ENCODE data around the gene BAHCC1.

DNA sequence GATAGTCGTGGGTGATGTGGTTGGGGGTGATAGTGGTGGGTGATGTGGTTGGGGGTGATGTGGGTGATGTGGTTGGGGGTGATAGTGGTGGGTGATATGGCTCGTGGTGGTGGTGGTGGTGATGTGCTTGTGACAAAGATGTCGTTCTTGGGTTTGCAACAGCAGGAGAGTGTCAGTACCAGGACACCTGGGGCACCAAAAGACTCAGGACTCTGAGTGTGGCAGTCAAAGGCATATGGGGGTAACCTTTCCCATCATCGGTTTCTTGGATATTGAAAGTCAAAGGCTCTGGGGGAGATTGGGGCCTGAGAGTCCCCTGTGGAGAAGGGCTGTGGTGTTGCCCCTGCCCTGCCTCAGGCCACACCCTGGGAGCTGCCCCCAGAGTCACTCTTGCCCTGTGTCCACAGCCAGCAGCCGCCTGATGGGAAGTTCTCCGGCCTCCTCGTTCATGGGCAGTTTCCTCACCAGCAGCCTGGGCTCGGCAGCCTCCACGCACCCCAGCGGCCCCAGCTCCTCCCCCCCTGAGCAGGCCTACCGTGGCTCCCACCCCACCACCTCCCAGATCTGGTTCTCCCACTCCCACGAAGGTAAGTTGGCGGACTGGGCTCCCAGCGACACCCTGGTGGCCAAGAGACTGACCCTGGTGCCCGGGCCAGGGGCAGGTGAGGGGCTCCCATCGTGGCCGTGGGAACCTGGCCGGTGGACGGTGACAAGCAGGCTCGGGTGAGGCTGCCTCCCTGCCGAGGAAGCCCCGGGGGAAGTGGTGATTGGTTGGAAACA lies 31.3 kb downstream of the BAHCC1 start:
- no peak for TF ChIP-seq EZH2 (IDR thresholded peaks at IDR 0.05)
- TF ChIP-seq, protein P1, sequence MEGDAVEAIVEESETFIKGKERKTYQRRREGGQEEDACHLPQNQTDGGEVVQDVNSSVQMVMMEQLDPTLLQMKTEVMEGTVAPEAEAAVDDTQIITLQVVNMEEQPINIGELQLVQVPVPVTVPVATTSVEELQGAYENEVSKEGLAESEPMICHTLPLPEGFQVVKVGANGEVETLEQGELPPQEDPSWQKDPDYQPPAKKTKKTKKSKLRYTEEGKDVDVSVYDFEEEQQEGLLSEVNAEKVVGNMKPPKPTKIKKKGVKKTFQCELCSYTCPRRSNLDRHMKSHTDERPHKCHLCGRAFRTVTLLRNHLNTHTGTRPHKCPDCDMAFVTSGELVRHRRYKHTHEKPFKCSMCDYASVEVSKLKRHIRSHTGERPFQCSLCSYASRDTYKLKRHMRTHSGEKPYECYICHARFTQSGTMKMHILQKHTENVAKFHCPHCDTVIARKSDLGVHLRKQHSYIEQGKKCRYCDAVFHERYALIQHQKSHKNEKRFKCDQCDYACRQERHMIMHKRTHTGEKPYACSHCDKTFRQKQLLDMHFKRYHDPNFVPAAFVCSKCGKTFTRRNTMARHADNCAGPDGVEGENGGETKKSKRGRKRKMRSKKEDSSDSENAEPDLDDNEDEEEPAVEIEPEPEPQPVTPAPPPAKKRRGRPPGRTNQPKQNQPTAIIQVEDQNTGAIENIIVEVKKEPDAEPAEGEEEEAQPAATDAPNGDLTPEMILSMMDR (IDR thresholded peaks at IDR 0.05) = no peak

Data from neural progenitor cell (in vitro differentiated cells).